Stimulated activated CD4-positive, alpha-beta T cell treated with anti-CD3 and anti-CD28 coated beads, TNF-alpha, amount 100 ng/mL, for 48 hours (primary cell): Measurements from ENCODE around the gene RPL37A.

Experiments
- DNase-seq, 3 donors: peaks; one replicate each; pipeline ENCODE4 v3.0.0-alpha.2; 2020; ENCODE audit warnings: low read depth in 3 of 3

RPL37A gene

DNA sequence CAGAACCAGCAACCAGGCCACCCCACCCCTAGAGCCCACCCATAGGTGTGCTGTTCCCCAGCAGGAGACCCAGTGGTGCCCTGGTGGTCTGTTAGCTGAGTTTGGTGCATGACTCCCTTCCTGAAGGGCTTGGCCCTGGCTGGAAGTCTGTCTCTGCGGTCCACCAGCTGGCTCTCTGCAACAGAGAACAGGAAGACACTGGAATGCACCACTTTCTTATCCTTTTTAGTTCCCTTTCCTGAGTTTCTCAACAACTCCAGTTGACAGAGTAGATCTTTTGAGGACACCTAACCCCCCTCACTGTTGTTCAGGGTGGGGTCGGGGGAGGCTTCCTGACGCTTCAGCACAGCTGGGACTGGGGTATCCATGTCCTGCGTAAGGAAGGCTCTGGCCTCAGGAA, 11.9 kb upstream of the RPL37A start:
- no peak for DNase-seq

DNA sequence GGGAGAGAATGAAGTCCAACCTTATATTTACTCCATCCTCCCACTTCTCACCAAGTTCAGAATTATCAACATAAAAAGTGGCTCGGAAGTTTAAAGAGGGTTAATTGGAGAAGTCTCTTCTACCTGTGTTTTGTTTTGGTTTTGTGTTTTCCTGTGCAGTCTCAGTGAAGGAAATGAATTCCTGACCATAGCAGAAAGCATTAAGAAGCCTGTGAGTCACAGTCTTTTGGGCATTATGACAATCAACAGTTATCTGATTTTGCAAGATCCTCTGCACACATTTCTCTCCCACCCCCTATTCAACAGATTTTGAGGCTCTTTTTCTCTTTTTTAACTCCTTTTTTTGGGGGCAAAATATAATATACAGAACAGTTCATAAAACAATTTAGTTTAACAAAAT, 8.6 kb upstream of the RPL37A start:
- DNase-seq = no peak

DNA sequence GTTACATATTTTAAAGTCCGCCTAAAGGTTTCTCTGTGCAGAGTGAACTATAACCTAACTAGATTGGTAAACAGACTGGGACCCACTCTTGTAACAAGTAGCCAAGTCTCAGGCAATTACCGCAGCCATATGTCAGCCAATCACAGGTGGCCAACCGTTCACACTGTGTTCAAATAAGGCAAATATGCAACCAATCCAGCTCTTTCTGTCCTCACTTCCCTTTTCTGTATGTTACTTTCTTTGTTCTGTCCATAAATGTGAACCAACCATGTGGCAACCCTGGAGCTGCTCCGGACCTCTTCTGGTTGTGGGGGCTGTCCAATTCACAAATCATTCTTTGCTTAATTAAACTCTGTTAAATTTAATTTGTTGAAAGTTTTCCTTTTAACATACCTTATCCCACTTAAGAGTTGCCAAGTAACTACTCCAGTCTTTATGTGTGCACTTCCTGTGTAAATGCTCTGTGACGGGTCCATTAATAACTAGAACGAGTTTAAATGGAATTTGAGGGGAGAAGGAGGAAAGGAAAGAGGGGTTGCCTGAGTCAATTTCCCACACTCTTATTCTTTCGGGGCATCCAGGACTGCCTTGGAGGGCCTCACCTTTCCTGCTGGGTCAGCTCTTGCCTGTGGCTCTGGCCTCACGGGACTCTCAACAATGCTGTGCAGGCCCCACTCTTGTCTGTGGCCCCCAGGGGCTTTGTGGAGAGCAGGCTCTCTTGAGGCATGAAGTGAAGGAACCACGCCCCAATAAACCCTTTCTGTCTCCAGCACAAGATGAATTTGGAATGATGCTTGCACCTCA, 6.6 kb upstream of the RPL37A start:
- DNase-seq = no peak

DNA sequence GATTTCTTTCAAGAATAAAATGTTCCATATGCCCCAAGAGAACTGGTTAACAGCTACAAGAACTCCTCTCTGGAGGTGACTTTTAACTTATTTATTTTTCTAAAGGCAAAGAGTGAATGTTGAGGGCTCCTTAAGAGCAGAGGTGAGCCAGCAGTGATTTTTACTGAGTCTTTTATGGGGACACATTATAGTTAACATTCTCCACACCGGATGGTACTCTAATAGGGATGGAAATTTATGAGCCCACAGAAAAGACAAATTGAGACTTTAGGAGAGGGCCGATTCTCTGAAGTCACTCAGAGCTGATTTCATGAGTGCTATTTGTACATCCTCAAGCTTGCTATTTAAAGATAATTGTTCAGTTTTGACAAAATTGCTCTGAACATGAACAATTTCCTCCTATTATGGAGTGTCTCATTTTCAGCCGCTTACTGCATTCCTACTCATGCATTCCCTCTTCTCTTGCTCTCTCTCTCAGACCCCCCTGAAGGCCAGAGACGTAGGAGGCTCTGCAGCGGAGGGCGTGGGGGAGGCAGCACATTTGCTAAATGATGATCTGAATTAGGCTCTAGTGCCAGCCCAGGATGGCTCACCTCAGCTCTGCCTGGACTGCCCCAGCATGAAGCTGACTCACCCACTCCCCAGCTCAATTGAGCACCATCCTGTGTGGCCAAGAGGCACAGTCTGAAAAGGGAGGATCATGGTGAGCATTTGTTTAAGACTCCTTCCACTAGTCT, 5.9 kb upstream of the RPL37A start:
- DNase-seq = no peak

DNA sequence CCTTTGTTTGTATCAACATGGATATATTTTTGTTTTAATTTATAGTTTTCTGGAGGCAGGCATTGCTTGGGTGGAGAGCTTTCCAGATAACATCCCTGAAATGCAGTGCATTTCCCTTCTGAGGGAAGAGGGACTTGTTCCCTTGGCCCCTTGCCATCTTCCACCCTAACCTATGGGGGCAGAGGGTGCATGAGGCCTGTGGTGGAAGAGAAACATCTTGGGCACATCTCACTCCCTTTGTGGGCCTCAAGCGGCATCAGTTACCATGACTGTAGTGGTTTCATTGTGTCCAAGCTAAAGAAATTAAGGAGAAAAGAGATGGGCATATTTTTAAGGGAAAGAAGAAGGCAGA, 5.3 kb upstream of the RPL37A start:
- no peak for DNase-seq

DNA sequence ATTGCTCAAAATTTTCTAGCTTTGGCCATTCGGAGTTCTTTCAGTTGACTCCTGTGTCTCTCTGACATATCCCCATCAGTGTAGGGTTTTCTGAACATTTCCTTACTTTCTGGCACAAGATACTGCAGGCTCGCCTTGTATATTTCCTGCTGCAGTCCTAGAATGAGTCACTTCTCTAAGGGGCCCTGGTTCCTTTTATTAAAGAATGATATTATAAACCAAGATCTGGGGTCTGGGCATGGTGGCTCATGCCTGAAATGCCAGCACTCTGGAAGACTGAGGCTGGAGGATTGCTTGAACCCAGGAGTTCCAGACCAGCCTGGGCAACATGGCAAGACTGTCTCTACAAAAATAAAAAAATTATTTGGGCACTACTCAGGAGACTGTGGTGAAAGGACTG, 3.0 kb upstream of the RPL37A start:
- no peak for DNase-seq

DNA sequence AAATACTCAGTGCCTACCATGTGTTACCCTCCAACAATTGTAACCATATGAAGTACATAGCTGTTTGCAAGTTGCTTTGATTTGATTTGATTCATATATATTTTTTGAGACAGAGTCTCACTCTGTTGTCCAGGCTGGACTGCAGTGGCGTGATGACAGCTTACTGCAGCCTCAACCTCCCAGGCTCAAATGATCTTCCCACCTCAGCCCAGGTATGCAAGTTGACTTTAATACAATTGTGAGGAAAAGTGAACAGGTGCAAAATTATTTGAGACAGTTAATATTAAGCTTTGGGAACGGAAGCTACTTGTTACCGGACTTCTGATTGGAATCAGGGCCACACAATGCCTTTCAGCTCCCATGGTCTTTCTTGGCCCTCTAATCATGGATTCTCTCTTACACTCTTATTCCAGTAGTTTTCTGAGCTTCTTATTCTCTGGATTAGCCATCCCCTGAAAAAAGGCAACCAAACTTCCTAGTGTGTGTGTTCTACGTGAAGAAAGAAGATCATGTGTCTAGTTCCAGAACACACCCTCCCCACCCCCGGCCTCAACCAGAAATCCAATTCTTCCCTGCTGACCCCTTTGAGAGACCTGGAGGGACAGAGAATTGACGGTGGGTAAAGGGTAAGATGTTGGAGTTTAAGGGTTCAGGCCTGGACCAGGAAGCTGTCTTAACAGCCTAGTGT, 1.1 kb upstream of the RPL37A start:
- DNase-seq = no peak

DNA sequence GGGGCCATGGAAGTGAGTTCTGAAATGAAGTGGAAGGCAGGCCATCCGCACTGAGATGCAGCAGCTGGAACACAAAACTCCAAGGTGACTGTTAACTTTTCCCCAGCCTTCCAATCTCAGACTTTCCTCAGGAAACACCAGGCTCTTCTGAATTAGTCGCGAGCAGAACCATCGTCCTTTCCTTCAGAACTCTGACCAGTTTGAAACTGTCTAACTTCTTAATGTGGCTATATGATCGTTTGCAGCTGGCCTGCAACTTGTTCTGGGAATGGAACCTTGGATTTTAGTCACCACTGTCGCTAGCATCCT, 620 bp upstream of the RPL37A start:
- no peak for DNase-seq

DNA sequence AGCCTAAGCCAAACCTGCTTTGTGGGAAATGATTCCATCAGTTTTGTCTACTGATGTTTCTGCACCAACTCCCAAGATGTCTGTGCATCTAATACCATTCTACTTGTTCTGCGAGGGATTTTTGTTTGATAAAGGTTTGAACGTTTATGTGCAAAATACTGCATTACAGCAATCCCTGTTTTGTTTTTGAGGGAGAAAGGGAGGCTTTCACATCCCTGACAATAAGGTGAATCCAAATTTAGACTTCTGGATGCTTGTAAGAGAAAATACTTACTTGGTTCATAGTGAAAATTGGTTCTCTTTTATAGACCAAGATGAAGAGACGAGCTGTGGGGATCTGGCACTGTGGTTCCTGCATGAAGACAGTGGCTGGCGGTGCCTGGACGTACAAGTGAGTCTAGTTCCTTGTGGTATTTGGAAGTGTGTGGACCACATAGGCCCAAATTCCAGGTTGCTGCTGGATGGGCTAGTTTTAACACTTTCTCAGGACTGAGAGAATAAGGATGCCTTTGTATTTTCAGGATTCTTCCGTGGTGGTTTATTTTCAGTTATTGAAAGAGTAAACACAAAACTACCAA, 1.1 kb downstream of the RPL37A start:
- no peak for DNase-seq

DNA sequence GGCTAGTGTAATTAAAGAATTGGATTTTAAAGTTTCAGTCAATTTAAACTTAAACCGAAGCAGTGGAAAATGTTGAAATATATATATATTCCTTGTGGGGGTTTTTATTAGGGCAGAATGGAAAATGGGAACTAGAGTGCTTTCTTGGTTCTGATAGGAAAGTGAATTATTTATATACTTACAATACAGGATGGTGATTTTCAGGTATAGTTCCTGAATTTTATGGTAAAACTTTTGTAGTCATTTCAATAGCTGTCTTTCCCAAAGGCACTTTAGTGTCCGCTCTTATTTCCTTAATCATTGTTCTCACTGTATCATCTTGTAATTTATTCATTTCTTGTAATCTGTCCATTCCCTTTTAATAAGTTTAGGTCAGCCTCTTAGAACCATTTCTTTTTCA, 1.9 kb downstream of the RPL37A start:
- DNase-seq = no peak

DNA sequence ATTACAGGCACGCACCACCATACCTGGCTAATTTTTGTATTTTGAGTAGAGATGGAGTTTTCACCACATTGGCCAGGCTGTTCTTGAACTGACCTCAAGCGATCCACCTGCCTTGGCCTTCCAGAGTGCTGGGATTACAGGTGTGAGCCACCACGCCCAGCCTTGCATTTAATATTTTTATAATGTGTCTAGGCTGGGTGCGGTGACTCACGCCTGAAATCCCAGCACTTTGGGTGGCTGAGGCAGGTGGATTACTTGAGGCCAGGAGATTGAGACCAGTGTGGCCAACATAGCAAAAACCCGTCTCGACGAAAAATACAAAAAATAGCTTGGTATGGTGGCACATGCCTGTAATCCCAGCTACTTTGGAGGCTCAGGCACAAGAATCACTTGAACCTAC, 3.2 kb downstream of the RPL37A start:
- DNase-seq = no peak

DNA sequence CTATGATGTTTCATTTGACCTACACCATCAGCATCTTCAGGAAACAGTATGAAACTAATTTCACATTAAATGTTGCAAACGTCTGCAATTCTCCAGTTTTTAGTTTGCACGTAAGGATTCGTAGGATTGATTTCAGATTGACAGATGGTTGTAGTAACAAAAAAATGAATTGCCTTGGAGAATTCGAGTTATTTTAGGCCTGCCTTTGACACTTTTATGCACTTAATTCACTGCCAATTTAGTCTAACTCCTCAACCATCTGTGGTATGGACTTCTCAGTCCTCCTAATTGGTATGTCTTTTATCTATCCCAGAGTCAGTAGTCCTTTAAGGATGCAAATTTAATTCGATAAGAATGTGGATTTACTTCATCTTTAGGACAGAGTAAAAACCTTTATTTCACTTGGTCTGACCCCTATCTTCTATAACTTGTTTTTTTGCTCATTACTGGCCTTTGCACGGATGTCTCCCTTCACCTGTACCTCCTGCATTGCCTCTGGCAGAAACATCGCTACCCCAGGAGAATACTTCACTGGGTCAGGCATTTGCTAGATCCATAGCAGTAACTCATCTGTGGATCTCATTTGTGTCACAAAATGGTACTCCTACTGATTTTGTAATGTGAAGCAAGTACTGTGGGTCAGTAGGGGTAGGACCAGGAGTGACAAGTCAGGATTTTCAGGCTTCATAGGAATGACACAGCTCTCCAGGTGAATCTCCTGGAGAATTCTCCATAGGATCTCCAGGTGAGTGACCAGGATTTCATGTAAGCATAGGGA, 3.9 kb downstream of the RPL37A start:
- DNase-seq = no peak

DNA sequence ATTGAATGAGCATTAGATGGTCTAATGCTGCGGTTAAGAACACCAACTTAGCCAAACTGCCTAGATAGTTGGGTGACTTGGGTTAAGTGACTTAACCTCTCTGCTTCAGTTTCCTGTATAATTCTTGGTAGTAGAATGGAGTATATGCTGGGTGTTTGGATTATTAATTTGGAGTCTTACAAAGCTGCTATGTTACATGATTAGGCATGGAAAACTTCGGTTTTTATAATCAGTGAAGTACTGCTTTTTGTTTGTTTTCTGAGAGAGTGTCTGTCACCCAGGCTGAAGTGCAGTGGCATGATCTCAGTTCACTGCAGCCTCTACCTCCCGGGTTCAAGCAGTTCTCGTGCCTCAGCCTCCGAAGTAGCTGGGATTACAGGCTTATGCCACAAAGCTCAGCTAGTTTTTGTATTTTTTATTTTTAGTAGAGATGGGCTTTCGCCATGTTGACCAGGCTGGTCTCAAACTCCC, 4.5 kb downstream of the RPL37A start:
- no peak for DNase-seq

DNA sequence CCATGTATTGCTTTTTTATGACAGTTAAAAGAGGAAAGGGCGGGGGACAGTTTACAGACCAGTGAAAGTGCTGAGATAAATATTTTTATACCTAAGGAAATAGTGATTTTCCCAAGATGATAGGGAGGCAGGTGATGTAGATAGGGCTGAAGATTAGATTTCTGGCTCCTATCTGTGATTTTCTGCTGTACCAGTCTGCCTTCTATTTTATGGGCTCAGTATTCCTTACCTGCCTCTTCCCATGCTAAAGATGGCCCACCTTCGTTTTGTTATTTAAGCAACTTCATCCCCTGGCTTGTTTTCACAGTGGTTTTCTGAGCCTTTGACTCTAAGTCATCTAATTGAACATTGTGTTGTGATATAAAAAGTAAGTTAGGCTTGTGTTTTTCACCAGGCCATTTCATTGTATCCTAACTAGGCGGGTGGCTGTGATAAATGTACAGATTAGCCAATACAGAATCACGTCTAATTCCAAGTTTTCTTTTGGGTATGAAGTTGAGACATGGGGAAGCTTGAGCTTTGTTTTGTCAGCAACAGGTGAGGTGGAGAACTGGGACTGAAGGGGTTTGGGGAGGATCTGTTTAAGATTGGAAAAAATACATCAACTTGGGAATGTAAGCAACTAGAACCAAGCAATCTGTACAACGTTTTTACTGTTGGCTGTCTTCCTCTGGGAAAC, 5.2 kb downstream of the RPL37A start:
- DNase-seq = no peak

DNA sequence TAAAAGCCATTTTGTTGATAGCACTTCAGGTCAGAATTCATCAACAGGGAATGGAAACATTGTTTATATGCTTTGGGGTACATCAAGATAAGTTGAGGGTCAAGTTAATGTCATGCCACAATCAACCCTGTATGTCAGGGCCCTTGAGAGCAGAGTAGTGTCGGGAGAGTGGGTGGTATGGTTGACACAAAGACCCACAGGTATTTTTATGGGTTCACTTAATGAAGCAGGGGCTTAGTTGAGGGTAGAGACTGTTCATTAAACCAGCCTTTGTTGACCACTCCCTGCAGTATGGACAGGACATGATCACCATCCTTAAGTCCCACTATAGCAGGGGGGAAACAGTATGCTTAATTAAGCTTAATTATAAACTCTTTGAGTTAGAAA, 5.7 kb downstream of the RPL37A start:
- DNase-seq = no peak

DNA sequence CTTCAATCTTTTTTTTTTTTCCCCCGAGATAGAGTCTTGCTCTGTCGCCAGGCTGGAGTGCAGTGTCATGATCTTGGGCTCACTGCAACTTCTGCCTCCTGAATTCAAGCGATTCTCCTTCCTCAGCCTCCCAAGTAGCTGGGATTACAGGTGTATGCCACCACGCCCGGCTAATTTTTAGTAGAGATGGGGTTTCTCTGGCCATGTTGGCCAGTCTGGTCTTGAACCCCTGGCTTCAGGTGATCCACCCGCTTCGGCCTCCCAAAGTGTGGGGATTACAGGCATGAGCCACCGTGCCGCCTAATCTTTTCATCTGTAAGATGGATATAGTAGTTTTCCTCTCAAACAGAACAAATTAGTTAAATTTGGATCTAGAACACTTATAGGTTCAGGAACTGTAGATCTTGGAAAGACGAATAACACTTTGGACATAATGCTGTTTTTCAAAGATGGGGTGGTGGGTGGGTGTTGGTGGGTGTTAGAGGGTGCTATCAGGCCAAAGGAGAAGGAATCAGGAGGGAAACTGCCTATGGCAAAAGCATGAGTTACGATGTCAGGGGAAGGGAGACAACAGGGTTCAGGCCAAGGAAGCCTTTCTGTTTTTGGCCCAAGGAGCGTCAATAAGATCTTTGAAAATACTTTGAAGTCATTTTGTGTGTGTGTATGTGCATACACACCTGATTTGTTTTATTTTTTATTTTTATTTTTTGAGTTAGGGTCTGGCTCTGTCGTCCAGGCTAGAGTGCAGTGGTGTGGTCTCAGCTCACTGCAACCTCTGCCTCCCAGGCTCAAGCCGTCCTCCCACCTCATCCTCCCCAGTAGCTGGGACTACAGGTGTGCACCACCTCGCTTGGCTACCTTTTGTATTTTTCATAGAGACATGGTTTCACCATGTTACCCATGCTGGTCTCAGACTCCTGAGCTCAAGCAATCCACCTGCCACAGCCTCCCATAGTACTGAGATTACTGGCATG, 6.8 kb downstream of the RPL37A start:
- no peak for DNase-seq

DNA sequence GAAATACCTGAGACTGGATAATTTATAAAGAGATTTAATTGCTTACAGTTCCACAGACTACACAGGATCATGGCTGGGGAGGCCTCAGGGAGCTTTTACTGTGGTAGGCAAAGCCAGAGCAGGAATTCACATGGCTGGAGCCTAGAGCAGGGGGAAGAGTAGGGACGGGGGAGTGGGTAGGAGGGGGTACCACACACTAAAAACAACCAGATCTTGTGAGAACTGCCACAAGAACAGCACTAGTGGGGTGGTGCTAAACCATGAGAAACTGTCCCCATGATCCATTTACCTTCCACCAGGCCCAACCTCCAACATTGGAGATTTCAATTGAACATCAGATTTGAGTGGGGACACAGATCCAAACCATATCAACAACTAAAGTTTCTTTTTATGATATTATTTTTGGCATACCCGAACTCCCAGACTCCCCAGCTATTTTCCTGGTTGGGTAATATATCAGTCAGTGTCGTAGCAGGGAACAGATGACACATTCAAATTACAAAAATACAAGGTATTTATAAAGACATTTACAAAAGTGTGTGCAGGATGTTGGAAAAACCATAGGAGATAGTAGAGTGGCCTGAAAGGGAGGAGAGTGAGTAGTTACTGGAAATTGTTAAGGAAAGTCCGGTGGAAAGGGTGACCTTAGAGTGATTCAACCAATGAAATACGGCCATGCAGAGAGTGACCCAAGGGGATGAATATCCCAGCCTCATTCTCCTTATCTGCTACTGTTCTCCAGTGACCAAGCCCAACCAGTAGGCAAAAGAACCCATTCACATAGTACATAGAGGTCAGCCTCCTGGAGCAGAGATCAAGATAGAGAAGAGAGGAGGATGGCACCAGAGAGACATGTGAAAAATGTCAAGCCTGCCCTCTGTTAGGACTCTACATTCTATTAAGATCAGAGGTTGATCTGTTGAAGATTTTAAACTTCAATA, 8.8 kb downstream of the RPL37A start:
- DNase-seq = no peak

DNA sequence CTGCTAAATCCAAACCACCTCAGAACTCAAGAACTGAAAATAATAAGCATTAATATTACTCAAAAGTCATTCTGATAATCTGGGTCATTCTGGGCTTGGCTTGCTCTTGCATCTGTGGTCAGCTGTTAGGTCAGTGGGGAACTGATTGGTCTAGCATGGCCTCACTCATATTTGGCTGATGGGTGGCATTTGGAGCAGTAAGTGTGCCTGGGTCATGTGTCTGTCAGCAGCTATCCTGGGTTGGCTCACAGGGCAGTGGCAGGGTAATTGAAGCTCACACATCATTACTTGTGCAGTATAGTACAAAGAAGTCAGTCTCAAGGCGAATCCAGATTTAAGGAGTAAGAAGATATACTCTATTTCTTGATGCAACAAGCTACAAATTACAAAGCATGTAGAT, 9.6 kb downstream of the RPL37A start:
- no peak for DNase-seq

DNA sequence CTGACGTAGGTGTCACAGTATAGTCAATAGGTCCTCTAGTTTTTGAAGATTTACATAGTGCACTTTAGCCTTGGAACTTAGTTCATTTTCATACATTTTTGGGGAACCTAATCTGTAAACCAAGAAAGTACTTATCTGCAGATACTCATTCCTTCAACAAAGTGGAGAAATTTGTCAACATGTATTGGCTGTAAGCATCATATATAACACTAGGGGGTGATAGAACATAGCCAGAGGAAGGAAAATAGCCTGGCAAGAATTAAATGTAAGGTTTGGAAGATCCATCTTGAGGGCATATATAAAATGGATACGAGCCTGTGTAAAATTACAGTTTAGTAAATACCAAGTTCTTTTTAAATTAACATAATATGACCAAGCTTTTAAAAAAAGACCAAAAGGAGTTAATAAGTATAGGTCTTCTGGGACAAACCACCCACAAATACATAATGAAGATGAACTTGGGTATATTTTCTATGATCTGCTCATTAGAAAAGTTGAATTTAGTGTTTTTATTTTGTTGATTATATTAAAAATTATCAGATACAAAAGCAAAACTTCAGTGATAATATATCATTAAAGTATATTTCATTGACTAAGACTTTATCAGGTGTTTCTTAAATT, 18.2 kb downstream of the RPL37A start:
- no peak for DNase-seq
